Sciatic nerve (tissue), 1 donor: ENCODE measurements around the gene ZPBP2. TPM values are rescaled to one million over a fixed set of nuclear protein-coding genes. Genes with fewer than 3 reads are reported as not detected.

Experiments used
- total RNA-seq: library from RNA; stranded (reverse); fragmentation: NEBNext Ultra II Directional; extraction: Animal tissue kit (Norgen Biotek cat#: 25700); gene quantifications from one replicate; pipeline ENCODE4 v1.2.1, GENCODE V29; 2021
- donor health status: DM: no; HTN: no; CAD: no.

The ZPBP2 gene
- total RNA-seq, 1 donor from 2014 or later, result not detected

Other genes starting within 250 kb of the ZPBP2 start
- gene PPP1R1B, start 241.2 kb upstream of the ZPBP2 start, total RNA-seq, result 3.3 TPM
- gene STARD3, start 231.1 kb upstream of the ZPBP2 start, total RNA-seq, result 81.8 TPM
- gene TCAP, start 202.9 kb upstream of the ZPBP2 start, total RNA-seq, result 2.0 TPM
- 1.3 TPM for gene PNMT, start 199.7 kb upstream of the ZPBP2 start, total RNA-seq
- 16.0 TPM for gene PGAP3, start 180.1 kb upstream of the ZPBP2 start, total RNA-seq
- 131 TPM for gene ERBB2, start 168.1 kb upstream of the ZPBP2 start, total RNA-seq
- gene MIEN1, start 137.7 kb upstream of the ZPBP2 start, total RNA-seq, result 18.5 TPM
- gene GRB7, start 130.3 kb upstream of the ZPBP2 start, total RNA-seq, result 1.6 TPM
- gene IKZF3, start 3.9 kb upstream of the ZPBP2 start, total RNA-seq, result 2.6 TPM
- gene GSDMB, start 50.4 kb downstream of the ZPBP2 start, total RNA-seq, result 15.2 TPM
- gene ORMDL3, start 59.4 kb downstream of the ZPBP2 start, total RNA-seq, result 39.1 TPM
- gene LRRC3C, start 59.5 kb downstream of the ZPBP2 start, total RNA-seq, result not detected
- 1.5 TPM for gene GSDMA, start 94.8 kb downstream of the ZPBP2 start, total RNA-seq
- gene PSMD3, start 112.6 kb downstream of the ZPBP2 start, total RNA-seq, result 68.7 TPM
- gene CSF3, start 147.2 kb downstream of the ZPBP2 start, total RNA-seq, result 2.3 TPM
- gene MED24, start 186.2 kb downstream of the ZPBP2 start, total RNA-seq, result 74.7 TPM
- 72.0 TPM for gene THRA, start 194.8 kb downstream of the ZPBP2 start, total RNA-seq
- 69.8 TPM for gene NR1D1, start 232.4 kb downstream of the ZPBP2 start, total RNA-seq